ENCODE results near the gene ATG16L1. TPM values are rescaled to one million over a fixed set of nuclear protein-coding genes. Genes with fewer than 3 reads are reported as not detected.

Gene ATG16L1
- total RNA-seq, 1 donor from 2014 or later: 26.6 TPM

DNA sequence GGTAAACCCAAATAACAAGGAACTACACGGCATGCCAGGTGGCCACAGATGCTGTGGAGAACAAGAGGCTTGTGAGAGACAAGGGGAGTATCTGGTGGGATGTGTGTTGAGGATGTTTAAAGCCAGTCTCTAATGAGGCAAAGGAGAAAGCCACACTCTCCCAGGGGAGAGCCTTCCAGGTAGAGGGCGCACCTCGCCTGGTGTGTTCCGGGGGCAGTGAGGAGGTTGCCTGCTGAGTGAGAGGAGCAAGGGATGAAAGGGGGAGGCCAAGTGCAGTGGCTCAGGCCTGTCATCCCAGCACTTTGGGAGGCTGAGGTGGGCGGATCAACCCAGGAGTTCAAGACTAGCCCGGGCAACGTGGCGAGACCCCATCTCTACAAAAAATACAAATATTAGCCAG, 72.4 kb downstream of the ATG16L1 start:
- Histone ChIP-seq H3K4me1 (no peaks in the 10 kb centered on the region), H3K36me3 (no peaks in the 10 kb centered on the region), H3K27me3 (no peaks in the 10 kb centered on the region), H3K27ac (no peak overlapping the region), H3K9me3 (no peaks in the 10 kb centered on the region), H3K4me3 (no peak overlapping the region)
- TF ChIP-seq, protein P1, sequence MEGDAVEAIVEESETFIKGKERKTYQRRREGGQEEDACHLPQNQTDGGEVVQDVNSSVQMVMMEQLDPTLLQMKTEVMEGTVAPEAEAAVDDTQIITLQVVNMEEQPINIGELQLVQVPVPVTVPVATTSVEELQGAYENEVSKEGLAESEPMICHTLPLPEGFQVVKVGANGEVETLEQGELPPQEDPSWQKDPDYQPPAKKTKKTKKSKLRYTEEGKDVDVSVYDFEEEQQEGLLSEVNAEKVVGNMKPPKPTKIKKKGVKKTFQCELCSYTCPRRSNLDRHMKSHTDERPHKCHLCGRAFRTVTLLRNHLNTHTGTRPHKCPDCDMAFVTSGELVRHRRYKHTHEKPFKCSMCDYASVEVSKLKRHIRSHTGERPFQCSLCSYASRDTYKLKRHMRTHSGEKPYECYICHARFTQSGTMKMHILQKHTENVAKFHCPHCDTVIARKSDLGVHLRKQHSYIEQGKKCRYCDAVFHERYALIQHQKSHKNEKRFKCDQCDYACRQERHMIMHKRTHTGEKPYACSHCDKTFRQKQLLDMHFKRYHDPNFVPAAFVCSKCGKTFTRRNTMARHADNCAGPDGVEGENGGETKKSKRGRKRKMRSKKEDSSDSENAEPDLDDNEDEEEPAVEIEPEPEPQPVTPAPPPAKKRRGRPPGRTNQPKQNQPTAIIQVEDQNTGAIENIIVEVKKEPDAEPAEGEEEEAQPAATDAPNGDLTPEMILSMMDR (IDR thresholded peaks at IDR 0.05): no peak
- ATAC-seq (no peak), DNase-seq (no peak)
- intact Hi-C loops (cut with DNase I): no loop called here

DNA sequence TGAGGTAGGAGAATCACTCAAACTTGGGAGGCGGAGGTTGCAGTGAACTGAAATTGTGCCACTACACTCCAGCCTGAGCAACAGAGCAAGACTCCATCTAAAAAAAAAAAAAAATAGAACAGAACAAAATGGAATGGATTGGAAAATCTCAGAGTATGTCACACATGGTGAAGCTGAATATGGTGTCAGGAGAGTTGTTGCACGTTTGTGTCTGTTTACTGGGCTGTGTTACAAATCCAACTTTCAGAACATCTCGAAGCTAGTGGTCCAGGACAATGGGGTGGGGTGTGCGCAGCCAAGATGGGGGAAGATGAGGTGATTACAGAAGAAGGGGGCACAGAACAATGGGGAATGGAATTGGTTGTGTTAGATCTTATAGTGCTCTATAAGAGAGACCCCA, 73.8 kb downstream of the ATG16L1 start:
- intact Hi-C loops (cut with DNase I): no loop called here
- DNase-seq (no peak), ATAC-seq (no peak)
- Histone ChIP-seq H3K27me3 (no peaks in the 10 kb centered on the region), H3K4me1 (no peaks in the 10 kb centered on the region), H3K36me3 (no peaks in the 10 kb centered on the region), H3K4me3 (no peak overlapping the region), H3K27ac (no peak overlapping the region), H3K9me3 (no peaks in the 10 kb centered on the region)
- TF ChIP-seq, protein P1 (IDR thresholded peaks at IDR 0.05): no peak

DNA sequence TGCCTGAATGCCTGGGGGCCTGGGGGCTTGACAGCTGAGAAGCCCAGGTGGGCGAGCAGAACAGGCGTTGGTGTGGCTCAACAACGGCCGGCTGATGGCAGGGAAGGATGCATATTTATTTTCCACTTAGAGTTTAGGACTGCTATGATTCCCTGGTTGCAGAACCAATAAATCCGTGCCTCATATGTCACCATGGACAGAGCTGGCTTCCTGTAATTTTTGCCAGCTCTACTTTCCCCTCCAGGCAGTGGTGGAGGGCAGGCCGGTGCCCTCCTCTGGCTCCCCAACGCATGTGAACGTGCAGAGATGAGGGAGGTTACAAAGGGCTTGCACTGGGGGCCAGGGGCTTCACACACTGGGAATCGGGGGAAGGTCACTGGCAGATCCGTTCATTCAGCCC, 74.3 kb downstream of the ATG16L1 start:
- no peak for ATAC-seq
- no peaks in the 10 kb centered on the region for H3K27me3 ChIP-seq
- no peaks in the 10 kb centered on the region for H3K36me3 ChIP-seq
- no peak overlapping the region for H3K4me3 ChIP-seq
- intact Hi-C loops (cut with DNase I): no loop called here
- H3K27ac ChIP-seq: no peak overlapping the region
- TF ChIP-seq, protein P1 (IDR thresholded peaks at IDR 0.05): no peak
- H3K9me3 ChIP-seq: no peaks in the 10 kb centered on the region
- H3K4me1 ChIP-seq: no peaks in the 10 kb centered on the region
- no peak for DNase-seq

DNA sequence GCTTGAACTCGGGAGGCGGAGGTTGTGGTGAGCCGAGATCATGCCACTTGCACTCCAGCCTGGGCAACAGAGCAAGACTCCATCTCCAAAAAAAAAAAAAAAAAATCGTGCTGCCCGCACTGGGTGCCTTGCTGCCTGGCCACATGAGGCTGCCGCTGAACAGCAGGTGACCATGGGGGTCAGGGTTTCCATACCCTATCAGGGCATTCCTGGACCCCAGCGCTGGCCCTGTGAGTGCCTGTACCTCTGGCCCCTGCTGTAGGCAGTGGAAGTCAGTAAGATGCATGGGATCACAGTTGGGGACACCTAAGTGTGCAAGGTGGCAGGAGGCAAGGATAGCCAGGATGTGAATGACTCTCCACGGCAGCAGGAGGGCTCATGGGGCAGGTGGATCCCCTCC, 75.0 kb downstream of the ATG16L1 start:
- Histone ChIP-seq H3K4me3 (no peak overlapping the region), H3K9me3 (no peaks in the 10 kb centered on the region), H3K27me3 (no peaks in the 10 kb centered on the region), H3K4me1 (no peaks in the 10 kb centered on the region), H3K36me3 (no peaks in the 10 kb centered on the region), H3K27ac (no peak overlapping the region)
- intact Hi-C loops (cut with DNase I): no loop called here
- no peak for DNase-seq
- no peak for ATAC-seq
- TF ChIP-seq, protein P1 (IDR thresholded peaks at IDR 0.05): no peak

DNA sequence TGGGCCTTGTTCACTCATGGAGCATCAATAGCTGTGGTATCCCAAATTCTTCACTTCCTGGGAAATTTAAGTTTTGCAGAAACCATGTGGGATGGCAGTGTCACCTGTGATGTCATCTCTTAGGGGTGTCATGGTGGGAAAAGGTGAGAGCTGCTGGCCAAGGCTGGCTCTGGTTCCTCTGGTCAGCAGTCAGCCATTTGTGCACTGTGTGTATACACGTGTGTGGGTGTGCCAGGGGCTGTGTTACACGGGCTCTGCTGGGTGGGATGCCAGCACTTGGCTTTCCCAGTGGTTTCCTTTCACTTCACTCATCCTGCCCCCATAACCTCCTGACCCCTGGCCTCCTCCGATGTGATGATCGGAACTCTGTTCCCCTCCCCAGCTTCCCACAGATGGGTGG, 77.4 kb downstream of the ATG16L1 start:
- DNase-seq (no peak), ATAC-seq (no peak)
- H3K27me3 ChIP-seq: no peaks in the 10 kb centered on the region
- intact Hi-C loops (cut with DNase I): no loop called here
- H3K4me3 ChIP-seq: no peak overlapping the region
- no peaks in the 10 kb centered on the region for H3K9me3 ChIP-seq
- H3K27ac ChIP-seq: no peak overlapping the region
- no peaks in the 10 kb centered on the region for H3K4me1 ChIP-seq
- H3K36me3 ChIP-seq: no peaks in the 10 kb centered on the region
- TF ChIP-seq, protein P1 (IDR thresholded peaks at IDR 0.05): no peak

DNA sequence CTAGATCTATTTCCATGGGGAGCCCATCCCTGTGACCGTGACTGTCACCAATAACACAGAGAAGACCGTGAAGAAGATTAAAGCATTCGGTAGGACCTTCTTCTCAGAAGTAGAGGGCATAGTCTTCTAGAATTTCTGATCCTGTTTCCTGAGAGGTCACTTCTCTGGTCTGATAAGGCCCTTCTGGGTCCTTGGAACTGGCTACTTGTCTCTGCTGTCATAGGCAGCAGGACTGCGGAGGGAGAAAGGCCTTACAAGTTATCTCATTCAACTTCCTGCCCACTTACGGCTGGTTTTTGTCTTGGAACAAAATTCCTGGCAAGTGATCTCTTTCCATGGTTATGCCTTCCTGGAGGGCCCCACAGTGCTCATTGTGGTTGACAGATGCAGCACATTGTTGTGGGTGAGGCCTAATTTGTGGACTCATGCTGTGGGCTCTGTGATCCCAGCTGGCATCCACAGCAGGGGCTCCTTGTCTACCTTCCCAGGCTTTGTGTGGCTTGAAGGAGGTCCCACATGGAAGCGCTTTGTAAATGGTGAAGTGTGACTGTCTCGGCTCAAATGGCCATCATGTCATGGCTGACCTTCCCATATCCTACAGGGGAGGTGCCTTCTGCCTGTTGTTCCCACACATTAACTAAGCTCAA, 78.1 kb downstream of the ATG16L1 start:
- ATAC-seq: no peak
- H3K9me3 ChIP-seq: no peaks in the 10 kb centered on the region
- H3K4me1 ChIP-seq: no peaks in the 10 kb centered on the region
- DNase-seq: no peak
- TF ChIP-seq, protein P1 (IDR thresholded peaks at IDR 0.05): no peak
- no peak overlapping the region for H3K4me3 ChIP-seq
- intact Hi-C loops (cut with DNase I): no loop called here
- H3K27ac ChIP-seq: no peak overlapping the region
- no peaks in the 10 kb centered on the region for H3K27me3 ChIP-seq
- H3K36me3 ChIP-seq: no peaks in the 10 kb centered on the region
